ENCODE data around the gene CHRNB4. TPM values are rescaled to one million over a fixed set of nuclear protein-coding genes. Genes with fewer than 3 reads are reported as not detected.

Gene CHRNB4
- total RNA-seq, 4 donors from 2014 or later: 0.27 to 0.32 TPM; not detected in 2

- Histone ChIP-seq H3K4me1 (peaks cover 5 to 25% (median 18%) of the 10 kb centered on the region in 4 donors), H3K9me3 (no peaks in the 10 kb centered on the region), H3K27me3 (peaks cover 55% of the 10 kb centered on the region), H3K4me3 (peak overlapping the region in 2 of 4 donors; percentile 23 to 39), H3K27ac (peak overlapping the region in 3 of 4 donors; percentile 25 to 77 (median 51)), H3K36me3 (no peaks in the 10 kb centered on the region)
- no peak for DNase-seq
- in situ Hi-C loops (cut with MboI; ENCODE audit: low pct_ligation_motif_present in 1 of 4, low pct_unique_long_range_greater_than_20kb in 1 of 4, low sequenced_read_pairs in 3 of 4): loop anchor here (5.0 to 10.0 kb wide), 3 partner anchors 86 to 93 kb away; no protein-coding TSS in a partner anchor
- WGBS, 2 donors (ENCODE audit: low coverage in 1 of 2): 47% methylated on average over 17 of the region's 20 CpGs; no CpG with 5 or more reads in 1 of the 2 donors
- TF ChIP-seq CTCF (IDR thresholded peaks at IDR 0.05) (no peak), EP300 (IDR thresholded peaks at IDR 0.05; ENCODE audit: low read depth) (no peak), POLR2A (IDR thresholded peaks at IDR 0.05) (no peak), POLR2AphosphoS5 (IDR thresholded peaks at IDR 0.05) (no peak)
- intact Hi-C loops (cut with DNase I; ENCODE audit: low total_unique reads): no loop called here
These were observed 21.7 kb downstream of the CHRNB4 start for GRCh38 chr15:78619022-78619950.

GRCh38 chr15:78618490-78618934 lies 22.5 kb downstream of the CHRNB4 start:
- Histone ChIP-seq H3K4me3 (no peak overlapping the region), H3K27me3 (peaks cover 49% of the 10 kb centered on the region), H3K4me1 (peaks cover 5 to 25% (median 18%) of the 10 kb centered on the region in 4 donors), H3K36me3 (no peaks in the 10 kb centered on the region), H3K27ac (peak overlapping the region in 3 of 4 donors; percentile 25 to 77 (median 51)), H3K9me3 (no peaks in the 10 kb centered on the region)
- no peak for TF ChIP-seq POLR2A (IDR thresholded peaks at IDR 0.05)
- TF ChIP-seq POLR2AphosphoS5 (IDR thresholded peaks at IDR 0.05): peak; percentile 75 to 92 (median 89)
- peak; percentile 64 for TF ChIP-seq EP300 (IDR thresholded peaks at IDR 0.05; ENCODE audit: low read depth)
- TF ChIP-seq CTCF (IDR thresholded peaks at IDR 0.05): peak; percentile 85 to 91 (median 90)
- DNase-seq: peak; percentile 89
- in situ Hi-C loops (cut with MboI; ENCODE audit: low pct_ligation_motif_present in 1 of 4, low pct_unique_long_range_greater_than_20kb in 1 of 4, low sequenced_read_pairs in 3 of 4) (loop anchor here (5.0 to 10.0 kb wide), 3 partner anchors 86 to 94 kb away; no protein-coding TSS in a partner anchor), intact Hi-C loops (cut with DNase I; ENCODE audit: low total_unique reads) (loop anchor here (1.0 kb wide), 1 partner anchor 91 kb away; no protein-coding TSS in a partner anchor)
- WGBS, 2 donors (ENCODE audit: low coverage in 1 of 2): 16% methylated on average over 8 of the region's 8 CpGs; no CpG with 5 or more reads in 1 of the 2 donors

GRCh38 chr15:78618064-78618463 lies 22.9 kb downstream of the CHRNB4 start:
- H3K27ac ChIP-seq: no peak overlapping the region
- 80 to 94% methylated on average over 3 to 8 of the region's 8 CpGs for WGBS, 2 donors (ENCODE audit: low coverage in 1 of 2)
- peaks cover 46% of the 10 kb centered on the region for H3K27me3 ChIP-seq
- H3K9me3 ChIP-seq: no peaks in the 10 kb centered on the region
- intact Hi-C loops (cut with DNase I; ENCODE audit: low total_unique reads) (loop anchor here (1.0 kb wide), 1 partner anchor 91 kb away; no protein-coding TSS in a partner anchor), in situ Hi-C loops (cut with MboI; ENCODE audit: low pct_ligation_motif_present in 1 of 4, low pct_unique_long_range_greater_than_20kb in 1 of 4, low sequenced_read_pairs in 3 of 4) (loop anchor here (5.0 to 10.0 kb wide), 3 partner anchors 87 to 94 kb away; no protein-coding TSS in a partner anchor)
- no peaks in the 10 kb centered on the region for H3K36me3 ChIP-seq
- H3K4me1 ChIP-seq: peaks cover 5 to 25% (median 18%) of the 10 kb centered on the region in 4 donors
- no peak for DNase-seq
- TF ChIP-seq EP300 (IDR thresholded peaks at IDR 0.05; ENCODE audit: low read depth): no peak
- TF ChIP-seq POLR2A (IDR thresholded peaks at IDR 0.05): no peak
- no peak for TF ChIP-seq CTCF (IDR thresholded peaks at IDR 0.05)
- no peak for TF ChIP-seq POLR2AphosphoS5 (IDR thresholded peaks at IDR 0.05)
- no peak overlapping the region for H3K4me3 ChIP-seq

GRCh38 chr15:78617516-78617915 lies 23.5 kb downstream of the CHRNB4 start:
- H3K36me3 ChIP-seq: no peaks in the 10 kb centered on the region
- peaks cover 40% of the 10 kb centered on the region for H3K27me3 ChIP-seq
- WGBS, 2 donors (ENCODE audit: low coverage in 1 of 2): 76 to 100% methylated on average over 2 to 5 of the region's 5 CpGs
- H3K4me1 ChIP-seq: peaks cover 5 to 25% (median 18%) of the 10 kb centered on the region in 4 donors
- DNase-seq: no peak
- TF ChIP-seq CTCF (IDR thresholded peaks at IDR 0.05) (no peak), POLR2A (IDR thresholded peaks at IDR 0.05) (no peak), POLR2AphosphoS5 (IDR thresholded peaks at IDR 0.05) (no peak), EP300 (IDR thresholded peaks at IDR 0.05; ENCODE audit: low read depth) (no peak)
- H3K9me3 ChIP-seq: no peaks in the 10 kb centered on the region
- in situ Hi-C loops (cut with MboI; ENCODE audit: low pct_ligation_motif_present in 1 of 4, low pct_unique_long_range_greater_than_20kb in 1 of 4, low sequenced_read_pairs in 3 of 4) (loop anchor here (5.0 to 10.0 kb wide), 3 partner anchors 87 to 95 kb away; no protein-coding TSS in a partner anchor), intact Hi-C loops (cut with DNase I; ENCODE audit: low total_unique reads) (no loop called here)
- H3K27ac ChIP-seq: no peak overlapping the region
- H3K4me3 ChIP-seq: no peak overlapping the region
